Panc1 (cell line): ENCODE measurements around the gene MANEAL.

Source experiments
- POLR2AphosphoS5 ChIP-seq: IDR thresholded peaks from 2 replicates; pipeline ENCODE4 v1.6.1; 2012; ENCODE audit warnings: mild to moderate bottlenecking, low read depth, low read length, moderate library complexity
- TCF7L2 ChIP-seq: IDR thresholded peaks from 2 replicates; pipeline ENCODE4 v1.6.1; 2011; ENCODE audit warnings: mild to moderate bottlenecking, low read depth, low read length, inconsistent platforms
- TF ChIP-seq, protein P1 (sequence below): fragments of 450-650 bp; IDR thresholded peaks from 2 replicates; pipeline ENCODE4 v1.5.1; 2017; ENCODE audit warnings: mild to moderate bottlenecking

DNA sequence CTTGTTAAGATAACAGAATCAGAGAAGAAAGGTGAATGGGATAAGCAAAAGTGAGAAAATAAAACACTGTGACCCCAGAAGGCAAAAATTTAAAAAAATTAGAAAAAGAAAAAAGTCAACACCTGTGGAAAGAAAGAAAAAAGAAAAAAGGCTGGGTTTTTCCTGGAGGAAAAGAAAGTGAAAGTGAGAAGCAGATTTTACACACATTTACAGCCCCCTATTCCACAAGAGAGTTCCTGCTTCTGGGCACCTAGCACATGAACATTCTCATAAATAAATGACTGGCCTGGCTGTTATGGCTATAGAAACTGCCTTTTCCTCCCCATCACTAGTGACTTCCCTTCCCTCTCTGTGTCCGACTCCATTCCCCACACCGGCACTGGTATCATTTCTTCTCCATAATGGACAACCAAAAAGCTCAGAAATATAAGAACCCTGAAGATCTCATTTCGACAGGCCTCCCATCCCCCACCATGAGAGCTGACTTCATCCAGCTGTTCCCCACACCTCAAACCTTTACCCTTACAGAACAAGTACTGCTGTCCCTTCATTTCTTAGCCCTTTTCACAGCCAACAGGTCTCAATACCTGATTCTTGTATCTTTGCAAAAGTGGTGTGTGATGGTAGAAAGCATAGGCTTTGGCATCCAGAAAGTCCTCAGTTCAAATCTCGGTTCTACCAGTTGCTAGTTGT, 53.1 kb downstream of the MANEAL start:
- TF ChIP-seq, protein P1, sequence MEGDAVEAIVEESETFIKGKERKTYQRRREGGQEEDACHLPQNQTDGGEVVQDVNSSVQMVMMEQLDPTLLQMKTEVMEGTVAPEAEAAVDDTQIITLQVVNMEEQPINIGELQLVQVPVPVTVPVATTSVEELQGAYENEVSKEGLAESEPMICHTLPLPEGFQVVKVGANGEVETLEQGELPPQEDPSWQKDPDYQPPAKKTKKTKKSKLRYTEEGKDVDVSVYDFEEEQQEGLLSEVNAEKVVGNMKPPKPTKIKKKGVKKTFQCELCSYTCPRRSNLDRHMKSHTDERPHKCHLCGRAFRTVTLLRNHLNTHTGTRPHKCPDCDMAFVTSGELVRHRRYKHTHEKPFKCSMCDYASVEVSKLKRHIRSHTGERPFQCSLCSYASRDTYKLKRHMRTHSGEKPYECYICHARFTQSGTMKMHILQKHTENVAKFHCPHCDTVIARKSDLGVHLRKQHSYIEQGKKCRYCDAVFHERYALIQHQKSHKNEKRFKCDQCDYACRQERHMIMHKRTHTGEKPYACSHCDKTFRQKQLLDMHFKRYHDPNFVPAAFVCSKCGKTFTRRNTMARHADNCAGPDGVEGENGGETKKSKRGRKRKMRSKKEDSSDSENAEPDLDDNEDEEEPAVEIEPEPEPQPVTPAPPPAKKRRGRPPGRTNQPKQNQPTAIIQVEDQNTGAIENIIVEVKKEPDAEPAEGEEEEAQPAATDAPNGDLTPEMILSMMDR = no peak
- TF ChIP-seq POLR2AphosphoS5 (no peak), TCF7L2 (no peak)
